WTC11 (cell line): Measurements from ENCODE around the gene VEPH1. TPM values are rescaled to one million over a fixed set of nuclear protein-coding genes. Genes with fewer than 3 reads are reported as not detected.

Experiments used
- ATAC-seq: fragments of 200-7000 bp; cut with Tn5 transposase; 2 replicates; pipeline ENCODE4 v1.10.0; 2021; ENCODE audit warnings: mild to moderate bottlenecking, moderate library complexity
- CTCF ChIA-PET: fragments of 300-600 bp; sonication (Branson Sonifier 250); formaldehyde crosslinking; loops from one replicate; lab custom pipeline; 2021; ENCODE audit warnings: antibody characterized with exemption; lab: Charles Lee
- POLR2A ChIA-PET: fragments of 350-600 bp; sonication (Branson Sonifier 250); formaldehyde crosslinking; loops from one replicate; lab custom pipeline; 2021; ENCODE audit warnings: antibody characterized with exemption; lab: Charles Lee
- DNase-seq: peaks from one replicate; pipeline ENCODE4 v3.0.0; 2021; ENCODE audit warnings: low spot score
- H3K27ac Mint-ChIP-seq: 2 replicates; pipeline ENCODE4 v1.8.0; 2021; ENCODE audit warnings: mixed read lengths
- H3K27me3 Mint-ChIP-seq: 2 replicates; pipeline ENCODE4 v1.8.0; 2021; ENCODE audit warnings: low read depth, mild to moderate bottlenecking, moderate library complexity, mixed read lengths
- H3K36me3 Mint-ChIP-seq: 2 replicates; pipeline ENCODE4 v1.8.0; 2021; ENCODE audit warnings: mixed read lengths
- H3K4me1 Mint-ChIP-seq: 2 replicates; pipeline ENCODE4 v1.8.0; 2022; ENCODE audit warnings: mixed read lengths
- H3K4me3 Mint-ChIP-seq: 2 replicates; pipeline ENCODE4 v1.8.0; 2021; ENCODE audit warnings: mild to moderate bottlenecking, moderate library complexity, mixed read lengths
- H3K9me3 Mint-ChIP-seq: 2 replicates; pipeline ENCODE4 v1.8.0; 2021; ENCODE audit warnings: mixed read lengths
- CREB1 ChIP-seq: sonication (generic); formaldehyde crosslinking; IDR thresholded peaks from 2 replicates; pipeline ENCODE4 v1.8.0; 2023; ENCODE audit warnings: mild to moderate bottlenecking, missing genetic modification reagents
- FOXP1 ChIP-seq: sonication (generic); formaldehyde crosslinking; IDR thresholded peaks from 2 replicates; pipeline ENCODE4 v1.8.0; 2022; ENCODE audit warnings: missing genetic modification reagents, mild to moderate bottlenecking, moderate library complexity, borderline replicate concordance
- IRF2 ChIP-seq: sonication (generic); formaldehyde crosslinking; IDR thresholded peaks from 2 replicates; pipeline ENCODE4 v1.8.0; 2022; ENCODE audit warnings: low read depth, missing genetic modification reagents, borderline replicate concordance
- NR1H2 ChIP-seq: sonication (generic); formaldehyde crosslinking; IDR thresholded peaks from 2 replicates; pipeline ENCODE4 v1.9.0; 2021; ENCODE audit warnings: mild to moderate bottlenecking, moderate library complexity, missing genetic modification reagents
- TCF7 ChIP-seq: sonication (generic); formaldehyde crosslinking; IDR thresholded peaks from 2 replicates; pipeline ENCODE4 v1.8.0; 2022; ENCODE audit warnings: mild to moderate bottlenecking, low read depth, missing genetic modification reagents, moderate library complexity
- total RNA-seq: library from RNA; stranded (reverse); gene quantifications from 3 replicates; pipeline ENCODE4 v1.2.3, GENCODE V29; 2021
- TF ChIP-seq, protein P1 (sequence below): sonication (generic); formaldehyde crosslinking; IDR thresholded peaks from 2 replicates; pipeline ENCODE4 v1.8.1; 2023; ENCODE audit warnings: mild to moderate bottlenecking, missing genetic modification reagents, borderline replicate concordance
- TF ChIP-seq, protein P2 (sequence below): sonication (generic); formaldehyde crosslinking; IDR thresholded peaks from 2 replicates; pipeline ENCODE4 v1.8.0; 2023; ENCODE audit warnings: mild to moderate bottlenecking, missing genetic modification reagents
- TF ChIP-seq, protein P3 (sequence below): sonication (generic); formaldehyde crosslinking; IDR thresholded peaks from 2 replicates; pipeline ENCODE4 v1.8.0; 2022; ENCODE audit warnings: missing genetic modification reagents
- TF ChIP-seq, protein P4 (sequence below): sonication (generic); formaldehyde crosslinking; IDR thresholded peaks from 2 replicates; pipeline ENCODE4 v1.8.1; 2023; ENCODE audit warnings: mild to moderate bottlenecking, missing genetic modification reagents
- TF ChIP-seq, protein P5 (sequence below): fragments of 250-450 bp; sonication (Bioruptor Pico); IDR thresholded peaks from 2 replicates; pipeline ENCODE4 v1.9.0; 2021; ENCODE audit warnings: mild to moderate bottlenecking

Gene VEPH1
- total RNA-seq, 1 experiment from 2014 or later = 10.8 TPM

DNA sequence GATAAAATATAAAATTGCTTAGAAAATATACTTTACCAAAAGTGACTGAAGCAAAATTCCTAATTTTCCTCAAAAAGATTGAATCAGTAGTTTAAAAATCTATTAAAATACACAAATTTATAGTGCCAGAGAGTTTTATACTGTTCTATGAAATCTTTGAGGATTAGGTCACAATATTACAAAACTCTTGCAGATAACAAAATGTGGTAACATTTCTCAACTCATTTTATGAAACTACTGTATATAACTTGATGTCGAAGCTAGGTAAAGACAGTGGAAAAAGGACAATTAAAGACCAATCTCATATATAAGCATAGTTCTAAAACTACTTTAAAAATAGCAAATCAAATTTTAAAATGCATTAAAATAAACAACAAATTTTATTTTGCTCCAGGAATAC is 15.9 kb downstream of the VEPH1 start:
- ChIA-PET CTCF (no interaction called here), POLR2A (no interaction called here)
- ATAC-seq = no peak

More for the DNA sequence above, 15.9 kb downstream of the VEPH1 start:
- no peak overlapping the region for H3K27ac Mint-ChIP-seq
- no peak for DNase-seq
- H3K36me3 Mint-ChIP-seq = peaks cover 4% of the 10 kb centered on the region; the same call in 1 of the 2 replicates
- no peaks in the 10 kb centered on the region for H3K27me3 Mint-ChIP-seq
- peaks cover 5% of the 10 kb centered on the region for H3K9me3 Mint-ChIP-seq
- TF ChIP-seq CREB1 (CRISPR knock-in tag) = no peak
- TF ChIP-seq, protein P1, sequence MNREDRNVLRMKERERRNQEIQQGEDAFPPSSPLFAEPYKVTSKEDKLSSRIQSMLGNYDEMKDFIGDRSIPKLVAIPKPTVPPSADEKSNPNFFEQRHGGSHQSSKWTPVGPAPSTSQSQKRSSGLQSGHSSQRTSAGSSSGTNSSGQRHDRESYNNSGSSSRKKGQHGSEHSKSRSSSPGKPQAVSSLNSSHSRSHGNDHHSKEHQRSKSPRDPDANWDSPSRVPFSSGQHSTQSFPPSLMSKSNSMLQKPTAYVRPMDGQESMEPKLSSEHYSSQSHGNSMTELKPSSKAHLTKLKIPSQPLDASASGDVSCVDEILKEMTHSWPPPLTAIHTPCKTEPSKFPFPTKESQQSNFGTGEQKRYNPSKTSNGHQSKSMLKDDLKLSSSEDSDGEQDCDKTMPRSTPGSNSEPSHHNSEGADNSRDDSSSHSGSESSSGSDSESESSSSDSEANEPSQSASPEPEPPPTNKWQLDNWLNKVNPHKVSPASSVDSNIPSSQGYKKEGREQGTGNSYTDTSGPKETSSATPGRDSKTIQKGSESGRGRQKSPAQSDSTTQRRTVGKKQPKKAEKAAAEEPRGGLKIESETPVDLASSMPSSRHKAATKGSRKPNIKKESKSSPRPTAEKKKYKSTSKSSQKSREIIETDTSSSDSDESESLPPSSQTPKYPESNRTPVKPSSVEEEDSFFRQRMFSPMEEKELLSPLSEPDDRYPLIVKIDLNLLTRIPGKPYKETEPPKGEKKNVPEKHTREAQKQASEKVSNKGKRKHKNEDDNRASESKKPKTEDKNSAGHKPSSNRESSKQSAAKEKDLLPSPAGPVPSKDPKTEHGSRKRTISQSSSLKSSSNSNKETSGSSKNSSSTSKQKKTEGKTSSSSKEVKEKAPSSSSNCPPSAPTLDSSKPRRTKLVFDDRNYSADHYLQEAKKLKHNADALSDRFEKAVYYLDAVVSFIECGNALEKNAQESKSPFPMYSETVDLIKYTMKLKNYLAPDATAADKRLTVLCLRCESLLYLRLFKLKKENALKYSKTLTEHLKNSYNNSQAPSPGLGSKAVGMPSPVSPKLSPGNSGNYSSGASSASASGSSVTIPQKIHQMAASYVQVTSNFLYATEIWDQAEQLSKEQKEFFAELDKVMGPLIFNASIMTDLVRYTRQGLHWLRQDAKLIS (CRISPR knock-in tag) = no peak
- TF ChIP-seq, protein P2, sequence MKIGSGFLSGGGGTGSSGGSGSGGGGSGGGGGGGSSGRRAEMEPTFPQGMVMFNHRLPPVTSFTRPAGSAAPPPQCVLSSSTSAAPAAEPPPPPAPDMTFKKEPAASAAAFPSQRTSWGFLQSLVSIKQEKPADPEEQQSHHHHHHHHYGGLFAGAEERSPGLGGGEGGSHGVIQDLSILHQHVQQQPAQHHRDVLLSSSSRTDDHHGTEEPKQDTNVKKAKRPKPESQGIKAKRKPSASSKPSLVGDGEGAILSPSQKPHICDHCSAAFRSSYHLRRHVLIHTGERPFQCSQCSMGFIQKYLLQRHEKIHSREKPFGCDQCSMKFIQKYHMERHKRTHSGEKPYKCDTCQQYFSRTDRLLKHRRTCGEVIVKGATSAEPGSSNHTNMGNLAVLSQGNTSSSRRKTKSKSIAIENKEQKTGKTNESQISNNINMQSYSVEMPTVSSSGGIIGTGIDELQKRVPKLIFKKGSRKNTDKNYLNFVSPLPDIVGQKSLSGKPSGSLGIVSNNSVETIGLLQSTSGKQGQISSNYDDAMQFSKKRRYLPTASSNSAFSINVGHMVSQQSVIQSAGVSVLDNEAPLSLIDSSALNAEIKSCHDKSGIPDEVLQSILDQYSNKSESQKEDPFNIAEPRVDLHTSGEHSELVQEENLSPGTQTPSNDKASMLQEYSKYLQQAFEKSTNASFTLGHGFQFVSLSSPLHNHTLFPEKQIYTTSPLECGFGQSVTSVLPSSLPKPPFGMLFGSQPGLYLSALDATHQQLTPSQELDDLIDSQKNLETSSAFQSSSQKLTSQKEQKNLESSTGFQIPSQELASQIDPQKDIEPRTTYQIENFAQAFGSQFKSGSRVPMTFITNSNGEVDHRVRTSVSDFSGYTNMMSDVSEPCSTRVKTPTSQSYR (CRISPR knock-in tag) = no peak
- TF ChIP-seq, protein P3, sequence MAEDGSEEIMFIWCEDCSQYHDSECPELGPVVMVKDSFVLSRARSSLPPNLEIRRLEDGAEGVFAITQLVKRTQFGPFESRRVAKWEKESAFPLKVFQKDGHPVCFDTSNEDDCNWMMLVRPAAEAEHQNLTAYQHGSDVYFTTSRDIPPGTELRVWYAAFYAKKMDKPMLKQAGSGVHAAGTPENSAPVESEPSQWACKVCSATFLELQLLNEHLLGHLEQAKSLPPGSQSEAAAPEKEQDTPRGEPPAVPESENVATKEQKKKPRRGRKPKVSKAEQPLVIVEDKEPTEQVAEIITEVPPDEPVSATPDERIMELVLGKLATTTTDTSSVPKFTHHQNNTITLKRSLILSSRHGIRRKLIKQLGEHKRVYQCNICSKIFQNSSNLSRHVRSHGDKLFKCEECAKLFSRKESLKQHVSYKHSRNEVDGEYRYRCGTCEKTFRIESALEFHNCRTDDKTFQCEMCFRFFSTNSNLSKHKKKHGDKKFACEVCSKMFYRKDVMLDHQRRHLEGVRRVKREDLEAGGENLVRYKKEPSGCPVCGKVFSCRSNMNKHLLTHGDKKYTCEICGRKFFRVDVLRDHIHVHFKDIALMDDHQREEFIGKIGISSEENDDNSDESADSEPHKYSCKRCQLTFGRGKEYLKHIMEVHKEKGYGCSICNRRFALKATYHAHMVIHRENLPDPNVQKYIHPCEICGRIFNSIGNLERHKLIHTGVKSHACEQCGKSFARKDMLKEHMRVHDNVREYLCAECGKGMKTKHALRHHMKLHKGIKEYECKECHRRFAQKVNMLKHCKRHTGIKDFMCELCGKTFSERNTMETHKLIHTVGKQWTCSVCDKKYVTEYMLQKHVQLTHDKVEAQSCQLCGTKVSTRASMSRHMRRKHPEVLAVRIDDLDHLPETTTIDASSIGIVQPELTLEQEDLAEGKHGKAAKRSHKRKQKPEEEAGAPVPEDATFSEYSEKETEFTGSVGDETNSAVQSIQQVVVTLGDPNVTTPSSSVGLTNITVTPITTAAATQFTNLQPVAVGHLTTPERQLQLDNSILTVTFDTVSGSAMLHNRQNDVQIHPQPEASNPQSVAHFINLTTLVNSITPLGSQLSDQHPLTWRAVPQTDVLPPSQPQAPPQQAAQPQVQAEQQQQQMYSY (CRISPR knock-in tag) = no peak
- TF ChIP-seq, protein P4, sequence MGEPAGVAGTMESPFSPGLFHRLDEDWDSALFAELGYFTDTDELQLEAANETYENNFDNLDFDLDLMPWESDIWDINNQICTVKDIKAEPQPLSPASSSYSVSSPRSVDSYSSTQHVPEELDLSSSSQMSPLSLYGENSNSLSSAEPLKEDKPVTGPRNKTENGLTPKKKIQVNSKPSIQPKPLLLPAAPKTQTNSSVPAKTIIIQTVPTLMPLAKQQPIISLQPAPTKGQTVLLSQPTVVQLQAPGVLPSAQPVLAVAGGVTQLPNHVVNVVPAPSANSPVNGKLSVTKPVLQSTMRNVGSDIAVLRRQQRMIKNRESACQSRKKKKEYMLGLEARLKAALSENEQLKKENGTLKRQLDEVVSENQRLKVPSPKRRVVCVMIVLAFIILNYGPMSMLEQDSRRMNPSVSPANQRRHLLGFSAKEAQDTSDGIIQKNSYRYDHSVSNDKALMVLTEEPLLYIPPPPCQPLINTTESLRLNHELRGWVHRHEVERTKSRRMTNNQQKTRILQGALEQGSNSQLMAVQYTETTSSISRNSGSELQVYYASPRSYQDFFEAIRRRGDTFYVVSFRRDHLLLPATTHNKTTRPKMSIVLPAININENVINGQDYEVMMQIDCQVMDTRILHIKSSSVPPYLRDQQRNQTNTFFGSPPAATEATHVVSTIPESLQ (CRISPR knock-in tag) = no peak
- TF ChIP-seq, protein P5, sequence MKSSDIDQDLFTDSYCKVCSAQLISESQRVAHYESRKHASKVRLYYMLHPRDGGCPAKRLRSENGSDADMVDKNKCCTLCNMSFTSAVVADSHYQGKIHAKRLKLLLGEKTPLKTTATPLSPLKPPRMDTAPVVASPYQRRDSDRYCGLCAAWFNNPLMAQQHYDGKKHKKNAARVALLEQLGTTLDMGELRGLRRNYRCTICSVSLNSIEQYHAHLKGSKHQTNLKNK (CRISPR knock-in tag) = no peak
- no peak for TF ChIP-seq NR1H2
- TF ChIP-seq IRF2 (CRISPR knock-in tag) = no peak
- TF ChIP-seq TCF7 (CRISPR knock-in tag) = no peak
- TF ChIP-seq FOXP1 (CRISPR knock-in tag) = no peak
- H3K4me3 Mint-ChIP-seq = no peak overlapping the region
- H3K4me1 Mint-ChIP-seq = peaks cover 5% of the 10 kb centered on the region
